Iris pigment epithelial cell (primary cell): ENCODE data around the gene DEFB112.
A peak's percentile ranks its signal among the peaks of the same experiment; 100 is the strongest.

Experiments
- DNase-seq: peaks from one replicate; pipeline ENCODE4 v3.0.0-alpha.2; 2011; ENCODE audit warnings: low read depth

Gene DEFB112

GRCh38 chr6:50049829-50050228 is at the start of gene DEFB112:
Gene DEFB112, minus strand, starts transcription at chr6:50049929. Its CDS starts 60 bp downstream, at chr6:50049869.
- no peak for DNase-seq

GRCh38 chr6:50098641-50098993 is 48.9 kb upstream of the DEFB112 start:
- no peak for DNase-seq

GRCh38 chr6:50097966-50098640 is 48.4 kb upstream of the DEFB112 start:
- DNase-seq, result no peak

- no peak for DNase-seq
Measured at GRCh38 chr6:50096296-50096695, 46.6 kb upstream of the DEFB112 start.

- no peak for DNase-seq
Measured at GRCh38 chr6:50093938-50094272, 44.2 kb upstream of the DEFB112 start.

- no peak for DNase-seq
Measured at GRCh38 chr6:50093116-50093937, 43.6 kb upstream of the DEFB112 start.

- no peak for DNase-seq
Measured at GRCh38 chr6:50091641-50092040, 41.9 kb upstream of the DEFB112 start.

GRCh38 chr6:50089911-50090310 is 40.2 kb upstream of the DEFB112 start:
- no peak for DNase-seq

- DNase-seq, result peak; percentile 24
Measured at GRCh38 chr6:50087231-50087954, 37.7 kb upstream of the DEFB112 start.

GRCh38 chr6:50077385-50077784 is 27.7 kb upstream of the DEFB112 start:
- no peak for DNase-seq

- no peak for DNase-seq
Measured at GRCh38 chr6:50076431-50076830, 26.7 kb upstream of the DEFB112 start.

- DNase-seq, result no peak
Measured at GRCh38 chr6:50071921-50072320, 22.2 kb upstream of the DEFB112 start.

GRCh38 chr6:50070101-50070500 is 20.4 kb upstream of the DEFB112 start:
- no peak for DNase-seq

- DNase-seq, result no peak
Measured at GRCh38 chr6:50062051-50062450, 12.3 kb upstream of the DEFB112 start.

GRCh38 chr6:50056242-50056641 is 6.5 kb upstream of the DEFB112 start:
- no peak for DNase-seq

GRCh38 chr6:50047026-50047425 is 2.7 kb downstream of the DEFB112 start:
- DNase-seq, result no peak

- no peak for DNase-seq
Measured at GRCh38 chr6:50030777-50031562, 18.8 kb downstream of the DEFB112 start.

GRCh38 chr6:50030350-50030749 is 19.4 kb downstream of the DEFB112 start:
- no peak for DNase-seq

GRCh38 chr6:50025258-50025657 is 24.5 kb downstream of the DEFB112 start:
- DNase-seq, result no peak

GRCh38 chr6:50021894-50022293 is 27.8 kb downstream of the DEFB112 start, which contains the start of gene DEFB110:
Gene DEFB110, minus strand, starts transcription at chr6:50021994. Its CDS starts 59 bp downstream, at chr6:50021935.
- no peak for DNase-seq

- peak; percentile 5 for DNase-seq
Measured at GRCh38 chr6:50007819-50008218, 41.9 kb downstream of the DEFB112 start.

GRCh38 chr6:50003139-50003538 is 46.6 kb downstream of the DEFB112 start:
- no peak for DNase-seq
